ENCODE data around the gene SH3GL2.

GRCh38 chr9:17631396-17631795 lies 52.5 kb downstream of the SH3GL2 start:
- TF ChIP-seq ISL1 (CRISPR knock-in tag; IDR thresholded peaks at IDR 0.05) (no peak), TSHZ2 (CRISPR knock-in tag; IDR thresholded peaks at IDR 0.05) (no peak), TCF4 (CRISPR knock-in tag; IDR thresholded peaks at IDR 0.05; ENCODE audit: borderline replicate concordance) (no peak), BACH2 (CRISPR knock-in tag; IDR thresholded peaks at IDR 0.05; ENCODE audit: borderline replicate concordance) (no peak), ZNF70 (CRISPR knock-in tag; IDR thresholded peaks at IDR 0.05) (no peak), POU6F1 (CRISPR knock-in tag; IDR thresholded peaks at IDR 0.05; ENCODE audit: borderline replicate concordance, low read depth) (no peak), ZFP3 (CRISPR knock-in tag; IDR thresholded peaks at IDR 0.05) (no peak), CREB5 (CRISPR knock-in tag; IDR thresholded peaks at IDR 0.05; ENCODE audit: low read depth) (no peak), TOX (CRISPR knock-in tag; IDR thresholded peaks at IDR 0.05; ENCODE audit: borderline replicate concordance) (no peak), ZNF8 (CRISPR knock-in tag; IDR thresholded peaks at IDR 0.05) (no peak), OSR1 (CRISPR knock-in tag; IDR thresholded peaks at IDR 0.05) (no peak), GLIS3 (CRISPR knock-in tag; IDR thresholded peaks at IDR 0.05) (no peak), CSRNP3 (CRISPR knock-in tag; IDR thresholded peaks at IDR 0.05) (no peak)
- TF ChIP-seq, protein P1, sequence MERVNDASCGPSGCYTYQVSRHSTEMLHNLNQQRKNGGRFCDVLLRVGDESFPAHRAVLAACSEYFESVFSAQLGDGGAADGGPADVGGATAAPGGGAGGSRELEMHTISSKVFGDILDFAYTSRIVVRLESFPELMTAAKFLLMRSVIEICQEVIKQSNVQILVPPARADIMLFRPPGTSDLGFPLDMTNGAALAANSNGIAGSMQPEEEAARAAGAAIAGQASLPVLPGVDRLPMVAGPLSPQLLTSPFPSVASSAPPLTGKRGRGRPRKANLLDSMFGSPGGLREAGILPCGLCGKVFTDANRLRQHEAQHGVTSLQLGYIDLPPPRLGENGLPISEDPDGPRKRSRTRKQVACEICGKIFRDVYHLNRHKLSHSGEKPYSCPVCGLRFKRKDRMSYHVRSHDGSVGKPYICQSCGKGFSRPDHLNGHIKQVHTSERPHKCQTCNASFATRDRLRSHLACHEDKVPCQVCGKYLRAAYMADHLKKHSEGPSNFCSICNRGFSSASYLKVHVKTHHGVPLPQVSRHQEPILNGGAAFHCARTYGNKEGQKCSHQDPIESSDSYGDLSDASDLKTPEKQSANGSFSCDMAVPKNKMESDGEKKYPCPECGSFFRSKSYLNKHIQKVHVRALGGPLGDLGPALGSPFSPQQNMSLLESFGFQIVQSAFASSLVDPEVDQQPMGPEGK (CRISPR knock-in tag; IDR thresholded peaks at IDR 0.05; ENCODE audit: borderline replicate concordance): no peak
